ENCODE results near the gene TRIM59.

GRCh38 chr3:160434071-160434470, 15.5 kb downstream of the TRIM59 start:
- no peak for TF ChIP-seq POLR2AphosphoS5 (IDR thresholded peaks at IDR 0.05; ENCODE audit: borderline replicate concordance, low read depth, low read length)
- TF ChIP-seq EZH2 (IDR thresholded peaks at IDR 0.05), result no peak
- TF ChIP-seq FOXP2 (optimal IDR thresholded peaks at IDR 0.05; ENCODE audit: control extremely low read depth, extremely low read length, insufficient read depth), result no peak
